Adrenal gland (tissue), 12 donors: ENCODE data around the gene PIP4K2B. TPM values are rescaled to one million over a fixed set of nuclear protein-coding genes. Genes with fewer than 3 reads are reported as not detected.

Experiments used
- DNase-seq, 7 donors: peaks; one replicate each; pipeline ENCODE4 v3.0.0-alpha.2; 2019 to 2020
- H3K27ac ChIP-seq, 5 donors: fragments of 200-600 bp; sonication (generic) in 4 of 5; 1 replicate in 3 of 5; 2 replicates in 2 of 5; pipeline versions ENCODE4 v1.5.1 to v1.8.0; 2016 to 2020; ENCODE audit warnings: mild to moderate bottlenecking in 1 of 5
- H3K27me3 ChIP-seq: fragments of 200-600 bp; 2 replicates; pipeline ENCODE4 v1.8.0; 2021
- H3K36me3 ChIP-seq, 2 donors: fragments of 200-600 bp; replicated peaks in 1 of 2; 1 replicate in 1 of 2; 2 replicates in 1 of 2; pipeline versions ENCODE4 v1.5.1 to v1.8.0; 2018 to 2022
- H3K4me1 ChIP-seq, 2 donors: fragments of 200-600 bp; replicated peaks in 1 of 2; 1 replicate in 1 of 2; 2 replicates in 1 of 2; pipeline versions ENCODE4 v1.5.1 to v1.8.0; 2018 to 2021
- H3K4me3 ChIP-seq, 4 donors: fragments of 200-600 bp; sonication (generic) in 3 of 4; one replicate each; pipeline ENCODE4 v1.5.1; 2016 to 2018
- H3K9me3 ChIP-seq, 3 donors: fragments of 200-600 bp; sonication (generic) in 1 of 3; replicated peaks in 1 of 3; 1 replicate in 2 of 3; 2 replicates in 1 of 3; pipeline versions ENCODE4 v1.5.1 to v1.8.0; 2016 to 2021
- CTCF ChIP-seq, 6 experiments: fragments of 450-650 bp in 4 of 6; fragments of 200-600 bp in 2 of 6; sonication (generic) in 1 of 6; IDR thresholded peaks; 1 replicate in 5 of 6; 2 replicates in 1 of 6; pipeline versions ENCODE4 v1.5.1 to v1.8.0; 2016 to 2021; ENCODE audit warnings: antibody characterized with exemption in 6 of 6, mild to moderate bottlenecking in 2 of 6, moderate library complexity in 1 of 6
- POLR2A ChIP-seq, 2 donors: fragments of 450-650 bp; IDR thresholded peaks; one replicate each; pipeline ENCODE4 v1.6.1; 2017; ENCODE audit warnings: antibody characterized with exemption in 2 of 2, mild to moderate bottlenecking in 2 of 2, moderate library complexity in 1 of 2
- WGBS, 4 donors: extraction: QIAGEN DNeasy Blood & Tissue Kit in 2 of 4; methylation state at CpG; one replicate each; pipeline versions ENCODE4 v1.1.5 to v1.1.7; 2013 to 2017; 5-methylcytosine and 5-hydroxymethylcytosine counted together
- intact Hi-C, 2 donors: fragments of 100-400 bp; cut with DNase I; formaldehyde crosslinking; loops; one replicate each; pipeline versions ENCODE4 v1.14.1 to v1.15.0; 2022 to 2023
- polyA plus RNA-seq, 3 donors: library from polyadenylated mRNA; stranded (reverse); fragments of 200-250 nt in 2 of 3; fragments of 350-450 nt in 1 of 3; fragmentation: Illumina TruSeq in 1 of 3; extraction: RNeasy Lipid Tissue Mini Kit (QIAGEN cat#74804) in 1 of 3; gene quantifications; one replicate each; pipeline ENCODE4 v1.2.3, GENCODE V29; 2013 to 2014
- total RNA-seq, 9 donors: library from RNA; depleted of rRNA in 4 of 9; stranded (reverse); fragments of >200 nt in 4 of 9; fragments of 120-200 nt in 1 of 9; fragmentation: NEBNext Ultra II Directional in 1 of 9; extraction: Animal tissue kit (Norgen Biotek cat#: 25700) in 1 of 9; gene quantifications; one replicate each; pipeline versions ENCODE4 v1.1.0 to v1.2.4, GENCODE V29; 2013 to 2023
- donor health status: healthy with polysubstance abuse.
- donor health status: Bipolar disorder and iron deficiency.
- donor health status: DM: yes; HTN: yes; CAD: no.
- donor health status: DM: no; HTN: no; CAD: no.
- donor health status: DM: no; HTN: no; CAD: no.
- donor health status: DM: yes; HTN: yes; CAD: no.

The PIP4K2B gene
- total and polyA plus RNA-seq, 12 donors = 30.0 to 92.4 (median 55.3) TPM

DNA sequence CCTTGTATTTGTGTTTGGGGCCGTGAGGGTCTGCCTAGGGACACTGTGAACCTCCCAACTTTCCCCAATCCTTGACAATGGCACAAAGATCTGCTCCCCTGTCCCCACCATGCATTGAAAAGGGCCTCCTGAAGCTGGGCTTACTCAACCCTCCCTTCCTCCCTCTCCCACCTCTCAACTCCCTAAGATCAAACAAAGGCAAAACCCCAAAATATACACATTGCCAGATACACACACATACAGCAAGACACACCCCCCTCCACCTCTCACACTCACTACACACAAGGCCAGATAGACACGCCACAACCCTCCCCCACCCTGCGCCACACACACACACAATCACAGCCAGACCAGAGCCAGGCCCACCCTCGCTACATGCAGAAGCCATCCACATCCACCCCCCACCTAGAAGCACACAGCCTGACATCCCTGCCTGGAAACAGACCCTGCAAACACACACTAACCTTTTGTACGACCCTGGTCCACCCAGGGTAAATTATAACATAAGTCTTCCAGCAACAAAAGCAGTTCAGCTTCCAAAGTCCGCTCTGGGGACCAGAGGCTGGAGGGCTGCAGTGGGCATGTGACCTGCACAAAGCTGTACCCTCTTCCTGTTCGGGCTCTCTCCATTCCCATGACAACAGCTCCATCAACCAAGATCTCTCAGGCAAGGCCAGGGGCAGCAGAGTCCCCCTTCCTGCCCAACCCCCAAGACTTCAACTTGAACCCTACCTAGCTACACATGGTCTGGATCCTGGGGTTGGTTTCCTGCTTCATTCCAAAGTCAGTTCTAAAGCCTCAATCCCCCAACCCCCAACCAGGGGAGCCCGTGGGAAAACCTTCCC is 53.1 kb downstream of the PIP4K2B start:
- Histone ChIP-seq H3K4me1 (peaks cover 25 to 59% of the 10 kb centered on the region in 2 donors), H3K27me3 (no peaks in the 10 kb centered on the region), H3K27ac (peak overlapping the region in 2 of 5 donors; percentile 1 to 84), H3K9me3 (no peaks in the 10 kb centered on the region), H3K4me3 (peak overlapping the region in 1 of 4 donors; percentile 97), H3K36me3 (no peaks in the 10 kb centered on the region)
- 45 to 64% (median 52%) methylated on average over 6 to 8 of the region's 8 CpGs for WGBS, 4 donors
- intact Hi-C loops = no loop called here
- TF ChIP-seq CTCF (IDR thresholded peaks at IDR 0.05) (no peak), POLR2A (IDR thresholded peaks at IDR 0.05) (no peak)
- DNase-seq = peak in 2 of 7 donors; percentile 9 to 56

GRCh38 chr17:38745545-38745944 is 53.8 kb downstream of the PIP4K2B start:
- Histone ChIP-seq H3K4me3 (no peak overlapping the region), H3K27me3 (no peaks in the 10 kb centered on the region), H3K9me3 (no peaks in the 10 kb centered on the region), H3K27ac (no peak overlapping the region), H3K4me1 (peaks cover 31 to 57% of the 10 kb centered on the region in 2 donors), H3K36me3 (no peaks in the 10 kb centered on the region)
- intact Hi-C loops = no loop called here
- TF ChIP-seq CTCF (IDR thresholded peaks at IDR 0.05) (no peak), POLR2A (IDR thresholded peaks at IDR 0.05) (no peak)
- DNase-seq = peak in 3 of 7 donors; percentile 29 to 66 (median 33)
- 37 to 58% (median 43%) methylated on average over 3 to 4 of the region's 4 CpGs for WGBS, 4 donors

GRCh38 chr17:38743556-38744171 is 55.7 kb downstream of the PIP4K2B start:
- H3K4me3 ChIP-seq = no peak overlapping the region
- H3K27me3 ChIP-seq = no peaks in the 10 kb centered on the region
- H3K9me3 ChIP-seq = no peaks in the 10 kb centered on the region
- intact Hi-C loops = no loop called here
- peaks cover 23 to 47% of the 10 kb centered on the region in 2 donors for H3K4me1 ChIP-seq
- DNase-seq = peak in 2 of 7 donors; percentile 7 to 52
- H3K27ac ChIP-seq = peak overlapping the region in 1 of 5 donors; percentile 74
- TF ChIP-seq CTCF (IDR thresholded peaks at IDR 0.05) (no peak), POLR2A (IDR thresholded peaks at IDR 0.05) (no peak)
- peaks cover 0 to 13% of the 10 kb centered on the region in 2 donors for H3K36me3 ChIP-seq
- 75 to 88% (median 83%) methylated on average over 4 of the region's 4 CpGs for WGBS, 4 donors
